NCI-H2196 treated with DMSO at 0.1 percent for 48 hours (cell line): Measurements from ENCODE around the gene NKD2.
"Not testable (repeated sequence)": the region's sequence is repeated elsewhere in the genome, so short reads cannot be mapped to it uniquely, and the experiment has no call there.

Experiments
- DNase-seq: peaks from one replicate; lab custom pipeline; 2025; ENCODE audit not compliant: unreplicated experiment; lab: John Stamatoyannopoulos, UW

NKD2 gene

GRCh38 chr5:1068204-1068894, 59.7 kb downstream of the NKD2 start:
- DNase-seq: no peak

- DNase-seq: no peak
These were observed 60.5 kb downstream of the NKD2 start for GRCh38 chr5:1068895-1069719.

GRCh38 chr5:1069720-1070088, 61.1 kb downstream of the NKD2 start:
- no peak for DNase-seq

GRCh38 chr5:1073239-1074102, 64.9 kb downstream of the NKD2 start:
- DNase-seq: no peak

- no peak for DNase-seq
These were observed 65.6 kb downstream of the NKD2 start for GRCh38 chr5:1074226-1074625.

GRCh38 chr5:1074816-1075554, 66.4 kb downstream of the NKD2 start:
- DNase-seq: no peak

- DNase-seq: no peak
These were observed 66.9 kb downstream of the NKD2 start for GRCh38 chr5:1075555-1075881.

GRCh38 chr5:1075931-1076330, 67.3 kb downstream of the NKD2 start:
- DNase-seq: no peak

GRCh38 chr5:1076406-1076805, 67.8 kb downstream of the NKD2 start:
- DNase-seq: no peak

- DNase-seq: no peak
These were observed 68.4 kb downstream of the NKD2 start for GRCh38 chr5:1077026-1077425.

GRCh38 chr5:1077491-1078020, 69.0 kb downstream of the NKD2 start:
- no peak for DNase-seq

GRCh38 chr5:1078206-1078605, 69.6 kb downstream of the NKD2 start:
- no peak for DNase-seq

GRCh38 chr5:1078851-1079250, 70.2 kb downstream of the NKD2 start:
- DNase-seq: no peak

- DNase-seq: no peak
These were observed 70.9 kb downstream of the NKD2 start for GRCh38 chr5:1079486-1079885.

GRCh38 chr5:1079961-1080360, 71.4 kb downstream of the NKD2 start:
- no peak for DNase-seq

GRCh38 chr5:1080432-1080831, 71.8 kb downstream of the NKD2 start:
- no peak for DNase-seq

- no peak for DNase-seq
These were observed 72.9 kb downstream of the NKD2 start for GRCh38 chr5:1081519-1081918.

- DNase-seq: not testable (repeated sequence)
These were observed 74.4 kb downstream of the NKD2 start for GRCh38 chr5:1083026-1083425.

- DNase-seq: no peak
These were observed 75.4 kb downstream of the NKD2 start for GRCh38 chr5:1083823-1084605.

GRCh38 chr5:1085391-1085790, 76.8 kb downstream of the NKD2 start:
- DNase-seq: no peak
